Sigmoid colon (tissue), 4 donors: ENCODE results near the gene NDUFS6.

ENCODE experiments used
- POLR2A ChIP-seq, 2 donors: fragments of 450-650 bp; IDR thresholded peaks; one replicate each; pipeline ENCODE4 v1.6.1; 2016; ENCODE audit warnings: antibody characterized with exemption in 2 of 2, mild to moderate bottlenecking in 2 of 2, moderate library complexity in 2 of 2
- POLR2AphosphoS5 ChIP-seq, 4 donors: sonication (generic); formaldehyde crosslinking; IDR thresholded peaks; one replicate each; pipeline ENCODE4 v1.6.1; 2017; ENCODE audit warnings: antibody characterized with exemption in 4 of 4
- TF ChIP-seq, protein P1 (sequence below), 4 experiments: fragments of 450-650 bp in 3 of 4; fragments of 200-600 bp in 1 of 4; IDR thresholded peaks; one replicate each; pipeline ENCODE4 v1.5.1; 2016 to 2019; ENCODE audit warnings: antibody characterized with exemption in 4 of 4, mild to moderate bottlenecking in 3 of 4, moderate library complexity in 2 of 4

DNA sequence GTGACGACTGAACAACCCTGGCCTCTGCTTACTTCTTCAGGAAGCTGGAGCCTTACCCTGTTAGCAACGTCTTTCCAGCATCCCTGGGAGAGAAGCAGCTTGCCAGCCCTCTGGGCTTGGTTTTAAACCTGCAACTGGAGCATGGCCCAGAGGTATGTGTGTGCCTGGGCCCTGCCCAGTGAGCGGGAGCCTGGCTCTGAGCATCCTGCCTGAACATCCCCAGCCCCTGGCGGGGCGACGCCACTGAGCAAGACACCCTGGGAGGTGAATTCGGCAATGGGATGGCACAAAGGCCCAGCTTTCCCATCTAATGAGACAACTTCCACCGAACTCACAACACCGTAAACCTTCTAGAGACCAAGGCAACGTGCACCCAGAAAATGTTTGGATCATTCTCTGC lies 57.9 kb downstream of the NDUFS6 start:
- TF ChIP-seq, protein P1, sequence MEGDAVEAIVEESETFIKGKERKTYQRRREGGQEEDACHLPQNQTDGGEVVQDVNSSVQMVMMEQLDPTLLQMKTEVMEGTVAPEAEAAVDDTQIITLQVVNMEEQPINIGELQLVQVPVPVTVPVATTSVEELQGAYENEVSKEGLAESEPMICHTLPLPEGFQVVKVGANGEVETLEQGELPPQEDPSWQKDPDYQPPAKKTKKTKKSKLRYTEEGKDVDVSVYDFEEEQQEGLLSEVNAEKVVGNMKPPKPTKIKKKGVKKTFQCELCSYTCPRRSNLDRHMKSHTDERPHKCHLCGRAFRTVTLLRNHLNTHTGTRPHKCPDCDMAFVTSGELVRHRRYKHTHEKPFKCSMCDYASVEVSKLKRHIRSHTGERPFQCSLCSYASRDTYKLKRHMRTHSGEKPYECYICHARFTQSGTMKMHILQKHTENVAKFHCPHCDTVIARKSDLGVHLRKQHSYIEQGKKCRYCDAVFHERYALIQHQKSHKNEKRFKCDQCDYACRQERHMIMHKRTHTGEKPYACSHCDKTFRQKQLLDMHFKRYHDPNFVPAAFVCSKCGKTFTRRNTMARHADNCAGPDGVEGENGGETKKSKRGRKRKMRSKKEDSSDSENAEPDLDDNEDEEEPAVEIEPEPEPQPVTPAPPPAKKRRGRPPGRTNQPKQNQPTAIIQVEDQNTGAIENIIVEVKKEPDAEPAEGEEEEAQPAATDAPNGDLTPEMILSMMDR (IDR thresholded peaks at IDR 0.05) = no peak
- no peak for TF ChIP-seq POLR2A (IDR thresholded peaks at IDR 0.05)
- no peak for TF ChIP-seq POLR2AphosphoS5 (IDR thresholded peaks at IDR 0.05)
